GM23338 (cell line): ENCODE data around the gene PRCC.

Experiments used
- CREB1 ChIP-seq: fragments of 250-450 bp; sonication (Bioruptor Pico); IDR thresholded peaks from 2 replicates; pipeline ENCODE4 v1.5.0; 2020; ENCODE audit warnings: low read depth, mild to moderate bottlenecking, moderate library complexity
- CTCF ChIP-seq, 2 experiments: fragments of 200-600 bp in 1 of 2; sonication (generic) in 1 of 2; conservative IDR thresholded peaks; 2 replicates each; pipeline versions ENCODE4 v1.5.1 to v1.6.1; 2016 to 2017; ENCODE audit warnings: antibody characterized with exemption in 2 of 2, low read depth in 2 of 2, mild to moderate bottlenecking in 2 of 2, moderate library complexity in 1 of 2
- ETS1 ChIP-seq: IDR thresholded peaks from 2 replicates; pipeline ENCODE4 v1.6.1; 2016; ENCODE audit warnings: antibody characterized with exemption
- EZH2 ChIP-seq: fragments of 200-600 bp; sonication (generic); IDR thresholded peaks from one replicate; pipeline ENCODE4 v1.8.0; 2017; ENCODE audit warnings: antibody characterized with exemption, mild to moderate bottlenecking, low read depth; ENCODE audit not compliant: unreplicated experiment
- EZH2phosphoT487 ChIP-seq: fragments of 200-600 bp; sonication (generic); IDR thresholded peaks from one replicate; pipeline ENCODE4 v1.8.1; 2018; ENCODE audit warnings: antibody characterized with exemption; ENCODE audit not compliant: unreplicated experiment
- POLR2AphosphoS5 ChIP-seq: IDR thresholded peaks from 2 replicates; pipeline ENCODE4 v1.6.1; 2016; ENCODE audit warnings: antibody characterized with exemption, low read depth
- REST ChIP-seq: IDR thresholded peaks from one replicate; pipeline ENCODE4 v1.6.1; 2018; ENCODE audit warnings: antibody characterized with exemption; ENCODE audit not compliant: unreplicated experiment
- ZNF331 ChIP-seq: fragments of 250-450 bp; sonication (Bioruptor Pico); IDR thresholded peaks from 2 replicates; pipeline ENCODE4 v1.5.0; 2020; ENCODE audit warnings: low read depth, mild to moderate bottlenecking, moderate library complexity

- no peak for TF ChIP-seq CTCF (conservative IDR thresholded peaks at IDR 0.05; ENCODE audit: low read depth in 2 of 2)
- TF ChIP-seq REST, result no peak
- TF ChIP-seq ZNF331, result no peak
- TF ChIP-seq EZH2, result no peak
- TF ChIP-seq EZH2phosphoT487, result no peak
- no peak for TF ChIP-seq POLR2AphosphoS5
- no peak for TF ChIP-seq ETS1
- TF ChIP-seq CREB1, result no peak
Observed at GRCh38 chr1:156803086-156803851, 35.9 kb downstream of the PRCC start.
